Nucleus accumbens (tissue), 56 donors: ENCODE measurements around the gene EHD3.

Source experiments
- DNase-seq, 56 donors: peaks; one replicate each; lab custom pipeline; 2025; lab: John Stamatoyannopoulos, UW

Gene EHD3

GRCh38 chr2:31212659-31213600 lies 21.0 kb upstream of the EHD3 start:
- no peak for DNase-seq

- DNase-seq, result no peak
Observed at GRCh38 chr2:31213601-31214443, 20.1 kb upstream of the EHD3 start.

GRCh38 chr2:31214444-31214915 lies 19.5 kb upstream of the EHD3 start:
- DNase-seq, result no peak

GRCh38 chr2:31216734-31217133 lies 17.2 kb upstream of the EHD3 start:
- no peak for DNase-seq

- DNase-seq, result no peak
Observed at GRCh38 chr2:31217465-31218200, 16.3 kb upstream of the EHD3 start, which contains the start of gene CAPN14. CAPN14 (minus strand) TSS chr2:31217515; CDS start chr2:31205447, 12,068 bp downstream.

- DNase-seq, result no peak
Observed at GRCh38 chr2:31219131-31219969, 14.6 kb upstream of the EHD3 start.

GRCh38 chr2:31221544-31221943 lies 12.4 kb upstream of the EHD3 start:
- no peak for DNase-seq

GRCh38 chr2:31222071-31222470 lies 11.9 kb upstream of the EHD3 start:
- DNase-seq, result no peak

GRCh38 chr2:31223026-31223425 lies 10.9 kb upstream of the EHD3 start:
- DNase-seq, result no peak

GRCh38 chr2:31223749-31224148 lies 10.2 kb upstream of the EHD3 start:
- no peak for DNase-seq

- DNase-seq, result no peak
Observed at GRCh38 chr2:31226266-31226665, 7.7 kb upstream of the EHD3 start.

- DNase-seq, result no peak
Observed at GRCh38 chr2:31227110-31227509, 6.8 kb upstream of the EHD3 start.

- DNase-seq, result no peak
Observed at GRCh38 chr2:31227711-31228125, 6.2 kb upstream of the EHD3 start.

GRCh38 chr2:31228717-31229116 lies 5.2 kb upstream of the EHD3 start:
- no peak for DNase-seq

GRCh38 chr2:31230751-31231150 lies 3.2 kb upstream of the EHD3 start:
- no peak for DNase-seq

GRCh38 chr2:31231571-31232302 lies 2.2 kb upstream of the EHD3 start:
- DNase-seq, result no peak

GRCh38 chr2:31232586-31232985 lies 1.4 kb upstream of the EHD3 start:
- DNase-seq, result no peak

GRCh38 chr2:31233231-31233630 lies 721 bp upstream of the EHD3 start:
- DNase-seq, result no peak
